Mucosa of rectum (tissue), 2 donors: Measurements from ENCODE around the gene APOLD1.
A peak's percentile ranks its signal among the peaks of the same experiment; 100 is the strongest.
"Not testable (repeated sequence)": the region's sequence is repeated elsewhere in the genome, so short reads cannot be mapped to it uniquely, and the experiment has no call there.

Experiments used
- H3K27ac ChIP-seq, 2 donors: one replicate each; pipeline ENCODE4 v1.7.0; 2013; ENCODE audit warnings: inconsistent platforms in 2 of 2, low read depth in 2 of 2, low read length in 2 of 2
- H3K27me3 ChIP-seq, 2 donors: one replicate each; pipeline ENCODE4 v1.7.0; 2013; ENCODE audit warnings: low read length in 2 of 2; ENCODE audit not compliant: control insufficient read depth in 2 of 2, insufficient read depth in 2 of 2
- H3K36me3 ChIP-seq, 2 donors: one replicate each; pipeline ENCODE4 v1.7.0; 2013; ENCODE audit warnings: low read length in 2 of 2; ENCODE audit not compliant: control insufficient read depth in 2 of 2, insufficient read depth in 2 of 2
- H3K4me1 ChIP-seq, 2 donors: one replicate each; pipeline ENCODE4 v1.7.0; 2013; ENCODE audit warnings: low read length in 2 of 2, mild to moderate bottlenecking in 1 of 2; ENCODE audit not compliant: control insufficient read depth in 2 of 2, insufficient read depth in 2 of 2
- H3K4me3 ChIP-seq, 2 donors: one replicate each; pipeline ENCODE4 v1.7.0; 2013; ENCODE audit warnings: low read length in 2 of 2
- H3K9ac ChIP-seq, 2 donors: one replicate each; pipeline ENCODE4 v1.7.0; 2013; ENCODE audit warnings: low read length in 2 of 2, low read depth in 1 of 2, mild to moderate bottlenecking in 1 of 2
- H3K9me3 ChIP-seq, 2 donors: one replicate each; pipeline ENCODE4 v1.7.0; 2013; ENCODE audit warnings: low read length in 2 of 2; ENCODE audit not compliant: control insufficient read depth in 2 of 2
- donor health status: healthy.
- donor health status: Normal muscosa, but diverticular disease.

Gene APOLD1

GRCh38 chr12:12837025-12837812 is 51.8 kb downstream of the APOLD1 start:
- peak overlapping the region in 1 of 2 donors; percentile 7 for H3K4me3 ChIP-seq

GRCh38 chr12:12837813-12838153 is 52.3 kb downstream of the APOLD1 start:
- Histone ChIP-seq H3K4me1 (peaks cover 20 to 41% of the 10 kb centered on the region in 2 donors), H3K36me3 (peaks cover 1 to 6% of the 10 kb centered on the region in 2 donors), H3K9ac (peak overlapping the region in 1 of 2 donors; percentile 4), H3K27ac (peak overlapping the region; percentile 67 to 68), H3K27me3 (no peaks in the 10 kb centered on the region), H3K4me3 (no peak overlapping the region), H3K9me3 (no peaks in the 10 kb centered on the region)

More at GRCh38 chr12:12837025-12837812, 51.8 kb downstream of the APOLD1 start:
- Histone ChIP-seq H3K27ac (peak overlapping the region; percentile 67 to 68), H3K9me3 (no peaks in the 10 kb centered on the region), H3K4me1 (peaks cover 20 to 41% of the 10 kb centered on the region in 2 donors), H3K27me3 (no peaks in the 10 kb centered on the region), H3K36me3 (peaks cover 4 to 11% of the 10 kb centered on the region in 2 donors), H3K9ac (peak overlapping the region in 1 of 2 donors; percentile 4)

- Histone ChIP-seq H3K4me3 (no peak overlapping the region), H3K4me1 (peaks cover 20 to 41% of the 10 kb centered on the region in 2 donors), H3K27me3 (no peaks in the 10 kb centered on the region), H3K9ac (peak overlapping the region in 1 of 2 donors; percentile 60), H3K9me3 (no peaks in the 10 kb centered on the region), H3K27ac (no peak overlapping the region), H3K36me3 (no peaks in the 10 kb centered on the region)
Measured at GRCh38 chr12:12839003-12839395, 53.5 kb downstream of the APOLD1 start.

GRCh38 chr12:12839439-12839838 is 54.0 kb downstream of the APOLD1 start:
- H3K36me3 ChIP-seq, H3K9me3 ChIP-seq, H3K27me3 ChIP-seq: not testable (repeated sequence)
- peak overlapping the region in 1 of 2 donors; percentile 41 for H3K4me3 ChIP-seq
- H3K9ac ChIP-seq = peak overlapping the region in 1 of 2 donors; percentile 60
- H3K4me1 ChIP-seq = peaks cover 20 to 41% of the 10 kb centered on the region in 2 donors
- H3K27ac ChIP-seq = peak overlapping the region; percentile 36 to 56

GRCh38 chr12:12839873-12840579 is 54.6 kb downstream of the APOLD1 start:
- peak overlapping the region; percentile 37 to 56 for H3K27ac ChIP-seq
- peak overlapping the region in 1 of 2 donors; percentile 60 for H3K9ac ChIP-seq
- H3K4me1 ChIP-seq = peaks cover 20 to 41% of the 10 kb centered on the region in 2 donors
- no peaks in the 10 kb centered on the region for H3K9me3 ChIP-seq
- no peaks in the 10 kb centered on the region for H3K36me3 ChIP-seq
- no peaks in the 10 kb centered on the region for H3K27me3 ChIP-seq
- peak overlapping the region; percentile 30 to 41 for H3K4me3 ChIP-seq

GRCh38 chr12:12840580-12840899 is 55.1 kb downstream of the APOLD1 start:
- H3K27me3 ChIP-seq = no peaks in the 10 kb centered on the region
- H3K36me3 ChIP-seq = no peaks in the 10 kb centered on the region
- H3K27ac ChIP-seq = peak overlapping the region in 1 of 2 donors; percentile 37
- H3K9ac ChIP-seq = no peak overlapping the region
- H3K9me3 ChIP-seq = no peaks in the 10 kb centered on the region
- H3K4me1 ChIP-seq = peaks cover 17 to 39% of the 10 kb centered on the region in 2 donors
- no peak overlapping the region for H3K4me3 ChIP-seq
